Thoracic aorta (tissue), 2 donors: ENCODE results near the gene PANK4. TPM values are rescaled to one million over a fixed set of nuclear protein-coding genes. Genes with fewer than 3 reads are reported as not detected.
A peak's percentile ranks its signal among the peaks of the same experiment; 100 is the strongest.

Experiments
- ATAC-seq: fragments of 150-250 bp; one replicate; pipeline ENCODE4 v1.8.0; 2017; ENCODE audit warnings: low read depth; ENCODE audit not compliant: insufficient number of reproducible peaks, low FRiP score
- DNase-seq: peaks from one replicate; pipeline ENCODE4 v3.0.0-alpha.2; 2020; ENCODE audit warnings: low spot score
- H3K27ac ChIP-seq, 2 donors: fragments of 200-600 bp; sonication (generic); 1 replicate in 1 of 2; 2 replicates in 1 of 2; pipeline ENCODE4 v1.5.1; 2016; ENCODE audit warnings: mild to moderate bottlenecking in 2 of 2, moderate library complexity in 2 of 2
- H3K27me3 ChIP-seq: fragments of 200-600 bp; sonication (generic); replicated peaks from 2 replicates; pipeline ENCODE4 v1.6.0; 2016; ENCODE audit warnings: mild to moderate bottlenecking; ENCODE audit not compliant: insufficient read depth
- H3K36me3 ChIP-seq: fragments of 200-600 bp; sonication (generic); one replicate; pipeline ENCODE4 v1.5.1; 2016
- H3K4me1 ChIP-seq, 2 donors: fragments of 200-600 bp; sonication (generic); 1 replicate in 1 of 2; 2 replicates in 1 of 2; pipeline versions ENCODE4 v1.5.1 to v1.6.0; 2016; ENCODE audit warnings: low read depth in 2 of 2, mild to moderate bottlenecking in 1 of 2; ENCODE audit not compliant: control insufficient read depth in 1 of 2
- H3K4me3 ChIP-seq: fragments of 200-600 bp; sonication (generic); 2 replicates; pipeline ENCODE4 v1.5.1; 2016; ENCODE audit warnings: mild to moderate bottlenecking
- H3K9me3 ChIP-seq: fragments of 200-600 bp; sonication (generic); 2 replicates; pipeline ENCODE4 v1.5.1; 2016
- CTCF ChIP-seq: fragments of 200-600 bp; sonication (generic); IDR thresholded peaks from one replicate; pipeline ENCODE4 v1.5.1; 2019; ENCODE audit warnings: antibody characterized with exemption
- total RNA-seq, 2 donors: library from RNA; depleted of rRNA; stranded (reverse); fragments of >200 nt; gene quantifications; one replicate each; pipeline versions ENCODE4 v1.1.0 to v1.2.3, GENCODE V29; 2016

Gene PANK4
- total RNA-seq, 2 donors from 2014 or later: 27.1 to 32.0 TPM

GRCh38 chr1:2557482-2558400, 31.3 kb upstream of the PANK4 start:
- Histone ChIP-seq H3K9me3 (no peaks in the 10 kb centered on the region), H3K4me3 (peak overlapping the region; percentile 95), H3K36me3 (no peaks in the 10 kb centered on the region), H3K27ac (no peak overlapping the region), H3K4me1 (peaks cover 15 to 28% of the 10 kb centered on the region in 2 donors), H3K27me3 (no peaks in the 10 kb centered on the region)
- no peak for ATAC-seq
- no peak for TF ChIP-seq CTCF
- no peak for DNase-seq

- ATAC-seq (no peak), DNase-seq (no peak)
- Histone ChIP-seq H3K27ac (peak overlapping the region; percentile 63), H3K4me3 (peak overlapping the region; percentile 95), H3K27me3 (no peaks in the 10 kb centered on the region), H3K36me3 (no peaks in the 10 kb centered on the region), H3K9me3 (no peaks in the 10 kb centered on the region), H3K4me1 (peaks cover 15 to 28% of the 10 kb centered on the region in 2 donors)
- no peak for TF ChIP-seq CTCF
These were observed 30.5 kb upstream of the PANK4 start for GRCh38 chr1:2556678-2557481.

- DNase-seq: no peak
These were observed 29.9 kb upstream of the PANK4 start, which contains the start of gene TNFRSF14 for GRCh38 chr1:2556277-2556677. Gene TNFRSF14, plus strand, starts transcription at chr1:2556371. Its CDS starts 294 bp downstream, at chr1:2556665.

GRCh38 chr1:2555634-2556276, 29.4 kb upstream of the PANK4 start:
- TF ChIP-seq CTCF: no peak
- ATAC-seq: peak; percentile 46
- DNase-seq: no peak
- H3K27me3 ChIP-seq: no peaks in the 10 kb centered on the region
- peak overlapping the region; percentile 95 for H3K4me3 ChIP-seq
- H3K27ac ChIP-seq: peak overlapping the region; percentile 63
- peaks cover 15 to 28% of the 10 kb centered on the region in 2 donors for H3K4me1 ChIP-seq
- no peaks in the 10 kb centered on the region for H3K36me3 ChIP-seq
- H3K9me3 ChIP-seq: no peaks in the 10 kb centered on the region

More at GRCh38 chr1:2556277-2556677, 29.9 kb upstream of the PANK4 start, which contains the start of gene TNFRSF14:
- TF ChIP-seq CTCF: no peak
- peak; percentile 23 for ATAC-seq
- H3K9me3 ChIP-seq: no peaks in the 10 kb centered on the region
- H3K4me1 ChIP-seq: peaks cover 15 to 28% of the 10 kb centered on the region in 2 donors
- no peaks in the 10 kb centered on the region for H3K36me3 ChIP-seq
- H3K27ac ChIP-seq: peak within 1 kb of the TSS; percentile 63
- H3K4me3 ChIP-seq: peak within 1 kb of the TSS; percentile 95
- no peaks in the 10 kb centered on the region for H3K27me3 ChIP-seq
